ENCODE data around the gene ACSM3.

DNA sequence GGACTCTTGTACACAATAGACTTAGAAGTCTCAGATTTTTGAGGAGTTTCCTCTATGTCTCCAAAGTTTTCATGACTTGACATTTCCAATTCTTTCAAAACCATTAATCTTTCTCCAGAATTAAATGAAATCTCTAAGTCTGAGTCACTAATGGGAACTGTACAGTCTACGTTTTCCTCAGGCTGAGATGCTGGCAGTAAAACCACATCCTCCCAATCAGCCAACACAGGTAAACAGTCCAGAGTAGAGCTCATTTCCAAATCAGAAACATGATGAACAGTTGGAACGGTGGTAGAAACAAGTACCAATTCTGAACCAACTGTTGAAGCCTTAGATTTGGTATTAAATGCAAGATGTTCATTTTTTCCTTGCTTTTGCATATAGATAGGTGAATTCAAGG lies 34.5 kb downstream of the ACSM3 start:
- no peak for TF ChIP-seq CTCF (IDR thresholded peaks at IDR 0.05; ENCODE audit: low read depth, low read length)
- no peak for TF ChIP-seq POLR2A (IDR thresholded peaks at IDR 0.05; ENCODE audit: extremely low read depth, insufficient read length)
- no peak for TF ChIP-seq MAX (IDR thresholded peaks at IDR 0.05; ENCODE audit: low read depth, low read length)

Data from NB4 (cell line).